IMR-90 (cell line): ENCODE data around the gene PDYN. TPM values are rescaled to one million over a fixed set of nuclear protein-coding genes. Genes with fewer than 3 reads are reported as not detected.

ENCODE experiments used
- ATAC-seq: fragments of 200-7000 bp; cut with Tn5 transposase; 2 replicates; pipeline ENCODE4 v1.9.1; 2020; ENCODE audit warnings: low read depth, mild to moderate bottlenecking, moderate library complexity
- BruUV-seq: library from RNA; stranded (reverse); fragments of 400-500 nt; replicated peaks from 2 replicates; lab custom pipeline; 2021; lab: Mats Ljungman, UMichigan
- CTCF ChIA-PET: fragments of 300-600 bp; formaldehyde crosslinking; extraction: SDS; loops from one replicate; lab custom pipeline; 2021; ENCODE audit warnings: antibody characterized with exemption; lab: Yijun Ruan, JAX
- POLR2A ChIA-PET: fragments of 300-600 bp; sonication (Branson Sonifier 250); formaldehyde crosslinking; loops from one replicate; lab custom pipeline; 2022; ENCODE audit warnings: antibody characterized with exemption; ENCODE audit not compliant: unreplicated experiment; lab: Charles Lee
- DNase-seq: peaks from one replicate; pipeline ENCODE4 v3.0.0; 2013
- H2AFZ ChIP-seq: replicated peaks from 2 replicates; pipeline ENCODE3; 2013; ENCODE audit warnings: low read length, mild to moderate bottlenecking; ENCODE audit not compliant: poor library complexity
- H2AK5ac ChIP-seq: 2 replicates; pipeline ENCODE4 v1.6.1; 2013; ENCODE audit warnings: low read depth, low read length, inconsistent platforms
- H2AK9ac ChIP-seq: replicated peaks from 2 replicates; pipeline ENCODE3; 2013; ENCODE audit warnings: mild to moderate bottlenecking, low read depth, low read length, moderate library complexity; ENCODE audit not compliant: poor library complexity
- H2BK120ac ChIP-seq: 2 replicates; pipeline ENCODE4 v1.6.1; 2013; ENCODE audit warnings: low read depth, low read length, inconsistent platforms
- H2BK15ac ChIP-seq: 3 replicates; pipeline ENCODE4 v1.6.1; 2013; ENCODE audit warnings: low read depth, low read length, inconsistent platforms
- H2BK20ac ChIP-seq: 2 replicates; pipeline ENCODE4 v1.6.1; 2013; ENCODE audit warnings: low read depth, mild to moderate bottlenecking, inconsistent platforms, low read length, moderate library complexity
- H2BK5ac ChIP-seq: 2 replicates; pipeline ENCODE4 v1.6.1; 2013; ENCODE audit warnings: mild to moderate bottlenecking, low read depth, low read length, inconsistent platforms; ENCODE audit not compliant: poor library complexity, severe bottlenecking
- H3K14ac ChIP-seq: replicated peaks from 2 replicates; pipeline ENCODE4 v1.6.1; 2013; ENCODE audit warnings: low read depth, low read length, inconsistent platforms
- H3K18ac ChIP-seq: 2 replicates; pipeline ENCODE4 v1.6.1; 2013; ENCODE audit warnings: low read depth, low read length, control low read depth
- H3K23ac ChIP-seq: 2 replicates; pipeline ENCODE4 v1.6.1; 2013; ENCODE audit warnings: low read depth, low read length, inconsistent platforms
- H3K27ac ChIP-seq: 2 replicates; pipeline ENCODE4 v1.5.1; 2013; ENCODE audit warnings: mild to moderate bottlenecking, control low read depth, low read length; ENCODE audit not compliant: insufficient read depth
- H3K27me3 ChIP-seq: 2 replicates; pipeline ENCODE4 v1.6.1; 2013; ENCODE audit warnings: low read length; ENCODE audit not compliant: control insufficient read depth, insufficient read depth
- H3K36me3 ChIP-seq: 2 replicates; pipeline ENCODE4 v1.6.1; 2013; ENCODE audit warnings: low read length, mixed read lengths; ENCODE audit not compliant: control insufficient read depth, insufficient read depth
- H3K4ac ChIP-seq: 2 replicates; pipeline ENCODE4 v1.6.1; 2013; ENCODE audit warnings: low read depth, low read length, inconsistent platforms
- H3K4me1 ChIP-seq: 2 replicates; pipeline ENCODE4 v1.6.1; 2013; ENCODE audit warnings: low read length, mixed read lengths; ENCODE audit not compliant: control insufficient read depth, insufficient read depth
- H3K4me2 ChIP-seq: 2 replicates; pipeline ENCODE4 v1.6.1; 2013; ENCODE audit warnings: low read depth, mild to moderate bottlenecking, control low read depth, low read length, moderate library complexity
- H3K4me3 ChIP-seq: 2 replicates; pipeline ENCODE4 v1.5.1; 2013; ENCODE audit warnings: low read depth, mild to moderate bottlenecking, control low read depth, low read length, moderate library complexity; ENCODE audit not compliant: insufficient read depth
- H3K56ac ChIP-seq: 2 replicates; pipeline ENCODE4 v1.6.1; 2013; ENCODE audit warnings: low read length, inconsistent platforms; ENCODE audit not compliant: insufficient read depth; ENCODE audit errors: extremely low read depth
- H3K79me1 ChIP-seq, 2 experiments: 2 replicates each; pipeline ENCODE4 v1.6.1; 2013; ENCODE audit warnings: low read length in 2 of 2, inconsistent platforms in 1 of 2, low read depth in 1 of 2
- H3K9ac ChIP-seq: 2 replicates; pipeline ENCODE4 v1.6.1; 2013; ENCODE audit warnings: low read depth, low read length, control low read depth
- H3K9me1 ChIP-seq: 2 replicates; pipeline ENCODE4 v1.6.1; 2013; ENCODE audit warnings: low read length, inconsistent platforms; ENCODE audit not compliant: insufficient read depth
- H3K9me3 ChIP-seq: 2 replicates; pipeline ENCODE4 v1.6.1; 2013; ENCODE audit warnings: low read length; ENCODE audit not compliant: control insufficient read depth, insufficient read depth
- H4K20me1 ChIP-seq: 2 replicates; pipeline ENCODE4 v1.6.1; 2013; ENCODE audit warnings: low read length, inconsistent platforms; ENCODE audit not compliant: insufficient read depth
- H4K5ac ChIP-seq: 2 replicates; pipeline ENCODE4 v1.6.1; 2013; ENCODE audit warnings: mild to moderate bottlenecking, low read depth, low read length, control low read depth
- H4K8ac ChIP-seq, 2 experiments: 2 replicates each; pipeline ENCODE4 v1.6.1; 2013; ENCODE audit warnings: low read depth in 2 of 2, low read length in 2 of 2, control low read depth in 1 of 2, inconsistent platforms in 1 of 2
- H4K91ac ChIP-seq: 2 replicates; pipeline ENCODE4 v1.6.1; 2013; ENCODE audit warnings: low read depth, low read length, inconsistent platforms; ENCODE audit not compliant: insufficient read depth
- CEBPB ChIP-seq: IDR thresholded peaks from 2 replicates; pipeline ENCODE4 v1.6.1; 2012; ENCODE audit warnings: low read depth, low read length, improper control_type of control experiment
- CHD1 ChIP-seq: IDR thresholded peaks from 2 replicates; pipeline ENCODE4 v1.6.1; 2012; ENCODE audit warnings: low read depth, low read length, improper control_type of control experiment
- ELK1 ChIP-seq: fragments of 150-350 bp; IDR thresholded peaks from 2 replicates; pipeline ENCODE4 v1.6.1; 2016; ENCODE audit warnings: low read depth, mild to moderate bottlenecking, low read length, moderate library complexity, borderline replicate concordance
- MXI1 ChIP-seq: IDR thresholded peaks from 2 replicates; pipeline ENCODE4 v1.6.1; 2012; ENCODE audit warnings: low read depth, mild to moderate bottlenecking, low read length, moderate library complexity, borderline replicate concordance
- POLR2A ChIP-seq: IDR thresholded peaks from 2 replicates; pipeline ENCODE4 v1.6.1; 2012; ENCODE audit warnings: mild to moderate bottlenecking, low read depth, low read length
- RAD21 ChIP-seq: IDR thresholded peaks from 2 replicates; pipeline ENCODE4 v1.6.1; 2012; ENCODE audit warnings: low read length, improper control_type of control experiment
- USF2 ChIP-seq: fragments of 150-350 bp; IDR thresholded peaks from 2 replicates; pipeline ENCODE4 v1.6.1; 2017; ENCODE audit warnings: mild to moderate bottlenecking, antibody characterized with exemption, low read length, low read depth
- WGBS, 2 experiments: methylation state at CpG; one replicate each; pipeline versions ENCODE4 v1.1.5 to v1.1.7; 2013; ENCODE audit warnings: missing lambda C conversion rate in 2 of 2; ENCODE audit not compliant: insufficient read length in 1 of 2; ENCODE audit errors: extremely low coverage in 2 of 2; 5-methylcytosine and 5-hydroxymethylcytosine counted together
- dilution Hi-C: fragments of 300-500 bp; cut with HindIII; formaldehyde crosslinking; loops from one replicate; pipeline ENCODE4 v1.14.3; 2018; ENCODE audit warnings: low sequenced_read_pairs; ENCODE audit not compliant: unreplicated experiment
- in situ Hi-C: fragments of 300-500 bp; cut with MboI; formaldehyde crosslinking; loops from 3 replicates; pipeline ENCODE4 v1.14.3; 2019; ENCODE audit warnings: low sequenced_read_pairs, inconsistent platforms, mixed read lengths
- intact Hi-C: fragments of 100-400 bp; cut with micrococcal nuclease; formaldehyde crosslinking; loops from 2 replicates; pipeline ENCODE4 v1.10.0; 2022
- polyA plus RNA-seq, 3 experiments: library from polyadenylated mRNA; depleted of rRNA; stranded (reverse); fragments of >200 nt; gene quantifications; 2 replicates each; pipeline ENCODE4 v1.2.3, GENCODE V29; 2012; ENCODE audit warnings: low replicate concordance in 1 of 3
- total RNA-seq: library from RNA; depleted of rRNA; stranded (reverse); fragments of >200 nt; gene quantifications from 2 replicates; pipeline ENCODE4 v1.2.3, GENCODE V29; 2012

The PDYN gene
- total and polyA plus RNA-seq, 2 of the 4 experiments (the other 2 are of a cell fraction), result not detected

GRCh38 chr20:1958426-1958825 is 35.4 kb downstream of the PDYN start:
- no peak overlapping the region for H2AFZ ChIP-seq
- no peak overlapping the region for H4K8ac ChIP-seq
- H3K23ac ChIP-seq, result no peak overlapping the region
- no peaks in the 10 kb centered on the region for H4K20me1 ChIP-seq
- POLR2A ChIA-PET, result no interaction called here
- no peak overlapping the region for H3K4me3 ChIP-seq
- intact Hi-C loops, result no loop called here
- H3K4ac ChIP-seq, result no peak overlapping the region
- CTCF ChIA-PET, result no interaction called here
- H3K36me3 ChIP-seq, result no peaks in the 10 kb centered on the region
- H3K9ac ChIP-seq, result no peak overlapping the region
- H3K27me3 ChIP-seq, result peaks cover 39% of the 10 kb centered on the region
- H3K18ac ChIP-seq, result no peak overlapping the region
- TF ChIP-seq RAD21 (no peak), MXI1 (no peak), CEBPB (no peak), ELK1 (no peak), USF2 (no peak), CHD1 (no peak), POLR2A (no peak)
- no peak overlapping the region for H2BK15ac ChIP-seq
- no peak overlapping the region for H3K4me2 ChIP-seq
- no peak overlapping the region for H2BK20ac ChIP-seq
- ATAC-seq (no peak), DNase-seq (no peak)
- no peaks in the 10 kb centered on the region for H3K9me1 ChIP-seq
- H3K27ac ChIP-seq, result no peak overlapping the region
- no peak overlapping the region for H2AK9ac ChIP-seq
- H2BK120ac ChIP-seq, result no peak overlapping the region
- H3K9me3 ChIP-seq, result no peaks in the 10 kb centered on the region
- H4K91ac ChIP-seq, result no peak overlapping the region
- no TSS peak for BruUV-seq
- H2AK5ac ChIP-seq, result no peak overlapping the region
- WGBS, 2 experiments, result no CpG with 5 or more reads among the region's 2 CpGs
- no peak overlapping the region for H2BK5ac ChIP-seq
- H3K56ac ChIP-seq, result no peak overlapping the region
- dilution Hi-C loops, result no loop called here
- H3K14ac ChIP-seq, result no peak overlapping the region
- no peak overlapping the region for H4K5ac ChIP-seq
- H3K4me1 ChIP-seq, result no peaks in the 10 kb centered on the region
- in situ Hi-C loops, result no loop called here
- no peaks in the 10 kb centered on the region for H3K79me1 ChIP-seq
